ENCODE data around the gene C1QA.

The C1QA gene

DNA sequence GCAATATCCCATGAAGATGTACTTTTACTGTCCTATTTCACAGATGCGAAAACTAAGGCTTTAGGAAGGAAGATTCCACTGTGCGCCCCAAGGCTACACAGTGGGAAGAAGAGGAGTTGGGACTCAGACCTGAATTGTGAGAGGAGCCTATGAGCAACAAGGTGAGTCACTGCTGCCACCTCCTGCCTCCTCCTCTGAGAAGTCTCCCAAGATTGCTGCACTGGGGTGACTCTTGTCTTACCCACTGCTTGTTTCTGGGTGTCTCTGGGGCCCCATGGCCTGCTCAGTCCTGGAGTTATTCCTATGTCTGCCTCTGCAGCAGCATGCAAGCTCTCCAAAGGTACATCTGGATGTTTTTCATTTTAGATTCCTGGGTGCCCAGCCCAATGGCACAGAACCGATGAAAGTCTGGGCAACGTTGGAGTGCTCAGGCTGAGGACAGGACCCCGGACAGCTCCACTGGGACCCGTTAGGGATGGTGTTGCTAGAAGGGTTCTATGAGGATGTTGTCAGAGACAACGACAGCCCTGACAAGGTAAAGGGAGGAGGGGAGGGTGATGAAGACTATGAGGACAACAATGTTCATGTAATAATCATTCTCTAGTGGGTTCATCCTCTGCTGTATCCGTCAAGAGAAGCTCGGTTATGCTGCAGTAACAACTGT, 11.0 kb upstream of the C1QA start:
- H3K27me3 Mint-ChIP-seq = peaks cover 54% of the 10 kb centered on the region
- H3K4me1 Mint-ChIP-seq (ENCODE audit: low read depth) = no peaks in the 10 kb centered on the region
- no peak overlapping the region for H3K4me3 Mint-ChIP-seq

DNA sequence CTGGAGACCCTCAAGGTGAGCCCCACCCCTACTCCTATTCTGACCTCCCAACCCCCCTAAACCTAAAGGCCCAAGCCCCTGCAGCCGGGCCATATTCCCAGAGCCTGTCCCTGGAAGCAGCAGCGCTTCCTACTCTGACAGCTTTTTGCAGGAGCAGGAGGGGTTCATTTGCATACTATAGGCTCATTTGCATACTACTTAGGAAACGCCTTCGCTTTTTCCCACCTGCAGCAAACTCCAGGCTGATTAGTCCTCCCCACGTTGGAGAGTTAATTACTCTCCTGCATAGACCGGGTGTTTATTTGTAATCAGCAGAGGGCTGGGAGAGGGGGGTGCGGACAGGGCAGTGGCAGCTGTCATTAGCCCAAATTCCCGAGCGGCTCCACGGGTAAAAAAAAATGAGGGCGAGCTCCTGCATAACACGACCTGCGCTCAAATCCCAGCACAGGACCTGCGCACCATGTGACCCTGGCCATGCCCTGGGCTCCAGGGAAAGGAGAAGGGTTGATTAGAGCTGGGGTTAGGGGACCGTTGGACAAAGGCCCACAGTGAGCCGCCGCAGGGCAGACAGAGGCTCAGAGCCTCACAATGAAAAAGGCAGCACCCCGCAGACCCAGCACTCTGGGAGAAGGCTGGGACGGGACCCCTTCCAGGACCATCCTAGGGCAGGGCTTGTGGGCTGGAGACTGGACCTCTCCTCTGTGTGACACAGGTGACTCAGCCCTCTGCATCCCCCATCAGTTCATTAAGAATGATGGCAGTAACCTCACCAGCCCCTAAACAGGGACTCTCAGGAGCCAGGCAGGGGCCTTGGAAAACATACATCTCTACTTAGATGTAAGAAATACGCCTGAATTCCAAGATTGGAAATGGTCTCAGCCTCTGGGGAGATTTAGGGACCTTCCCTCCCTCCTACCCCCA, 9.9 kb upstream of the C1QA start:
- H3K4me3 Mint-ChIP-seq = no peak overlapping the region
- no peaks in the 10 kb centered on the region for H3K9me3 Mint-ChIP-seq
- H3K27me3 Mint-ChIP-seq = peaks cover 58% of the 10 kb centered on the region
- H3K36me3 Mint-ChIP-seq (ENCODE audit: low read depth) = no peaks in the 10 kb centered on the region
- no peak overlapping the region for H3K27ac Mint-ChIP-seq
- no peaks in the 10 kb centered on the region for H3K4me1 Mint-ChIP-seq (ENCODE audit: low read depth)

More for the DNA sequence above, 11.0 kb upstream of the C1QA start:
- no peaks in the 10 kb centered on the region for H3K36me3 Mint-ChIP-seq (ENCODE audit: low read depth)
- no peaks in the 10 kb centered on the region for H3K9me3 Mint-ChIP-seq
- H3K27ac Mint-ChIP-seq = no peak overlapping the region

DNA sequence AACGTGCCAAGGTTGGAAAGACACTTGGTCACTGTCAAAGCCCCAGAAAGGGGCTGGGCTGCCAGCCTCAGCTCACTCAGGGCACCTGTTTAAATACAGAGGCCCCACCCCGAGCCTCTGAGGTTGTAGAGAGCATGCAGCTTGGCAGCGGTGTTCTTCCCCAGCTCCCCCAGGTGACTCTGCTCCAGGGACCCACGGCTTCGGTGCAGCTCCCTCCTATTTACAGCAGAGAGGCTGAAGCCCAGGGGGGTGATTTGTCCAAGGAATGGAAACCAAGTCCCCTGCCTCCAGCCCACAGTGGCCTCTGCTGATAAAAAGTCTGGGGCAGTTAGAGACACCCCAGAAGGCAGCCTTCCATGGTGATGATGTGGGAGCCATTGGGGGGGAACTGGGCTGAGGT, 9.1 kb upstream of the C1QA start:
- H3K36me3 Mint-ChIP-seq (ENCODE audit: low read depth) = no peaks in the 10 kb centered on the region
- no peak overlapping the region for H3K27ac Mint-ChIP-seq
- no peak overlapping the region for H3K4me3 Mint-ChIP-seq
- H3K4me1 Mint-ChIP-seq (ENCODE audit: low read depth) = no peaks in the 10 kb centered on the region
- peaks cover 63% of the 10 kb centered on the region for H3K27me3 Mint-ChIP-seq
- H3K9me3 Mint-ChIP-seq = no peaks in the 10 kb centered on the region

DNA sequence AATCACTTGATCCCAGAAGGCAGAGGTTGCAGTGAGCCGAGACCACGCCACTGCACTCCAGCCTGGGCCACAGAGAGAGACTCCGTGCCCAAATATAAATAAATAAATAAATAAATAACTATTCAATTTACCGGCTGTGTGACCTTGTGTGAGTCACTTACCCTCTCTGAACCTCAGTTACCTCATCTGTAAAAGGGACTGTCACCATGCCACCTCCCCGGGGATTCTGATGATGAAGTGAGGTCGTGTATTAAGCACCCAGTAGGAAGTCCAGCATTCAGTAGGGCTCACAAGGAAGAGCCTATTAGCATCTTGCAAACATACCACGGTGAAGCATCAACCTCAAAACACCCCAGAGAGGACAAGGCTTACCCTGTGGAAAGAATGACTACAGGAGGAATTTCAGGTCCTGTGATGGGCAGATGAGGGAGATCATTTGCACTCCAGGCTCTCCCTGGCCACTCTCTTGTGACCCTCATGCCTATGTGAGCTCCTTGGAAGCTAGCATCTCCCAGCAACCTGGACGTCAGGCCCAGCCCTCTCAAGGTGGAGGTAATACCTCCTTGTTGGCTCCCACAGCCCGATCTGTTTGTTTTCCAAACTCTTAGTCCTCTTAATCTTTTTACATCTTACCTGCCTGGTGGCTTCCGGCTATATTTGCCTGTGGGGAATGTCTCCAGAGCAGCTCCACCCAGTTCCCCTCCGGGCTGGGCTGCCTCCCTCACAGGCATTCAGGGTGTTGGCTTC, 7.6 kb upstream of the C1QA start:
- no peaks in the 10 kb centered on the region for H3K9me3 Mint-ChIP-seq

DNA sequence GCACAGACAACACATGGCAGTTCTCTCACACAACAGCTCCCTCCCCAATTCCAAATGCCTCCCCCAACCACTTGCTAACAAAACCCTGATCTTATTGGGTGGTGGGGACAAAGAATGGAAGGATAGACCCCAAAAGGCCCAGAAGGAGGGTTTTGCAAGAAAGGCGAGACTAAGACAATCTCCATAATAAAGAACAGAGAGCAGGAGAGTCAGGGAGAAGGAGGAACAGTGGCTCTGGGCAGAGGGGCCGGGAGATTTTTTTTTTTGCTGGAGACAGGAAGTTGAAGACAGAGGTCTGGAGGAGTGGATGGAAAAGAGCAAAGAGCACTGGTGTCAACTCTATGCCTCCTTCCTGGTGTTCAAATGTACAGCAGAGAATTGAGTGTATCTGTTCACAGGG, 6.5 kb upstream of the C1QA start:
- H3K4me1 Mint-ChIP-seq (ENCODE audit: low read depth) = no peaks in the 10 kb centered on the region
- no peaks in the 10 kb centered on the region for H3K36me3 Mint-ChIP-seq (ENCODE audit: low read depth)
- no peak overlapping the region for H3K27ac Mint-ChIP-seq
- no peaks in the 10 kb centered on the region for H3K9me3 Mint-ChIP-seq
- H3K27me3 Mint-ChIP-seq = peaks cover 58% of the 10 kb centered on the region
- no peak overlapping the region for H3K4me3 Mint-ChIP-seq

More for the DNA sequence above, 7.6 kb upstream of the C1QA start:
- Mint-ChIP-seq H3K4me3 (no peak overlapping the region), H3K36me3 (ENCODE audit: low read depth) (no peaks in the 10 kb centered on the region), H3K4me1 (ENCODE audit: low read depth) (no peaks in the 10 kb centered on the region), H3K27ac (no peak overlapping the region), H3K27me3 (peaks cover 64% of the 10 kb centered on the region)

DNA sequence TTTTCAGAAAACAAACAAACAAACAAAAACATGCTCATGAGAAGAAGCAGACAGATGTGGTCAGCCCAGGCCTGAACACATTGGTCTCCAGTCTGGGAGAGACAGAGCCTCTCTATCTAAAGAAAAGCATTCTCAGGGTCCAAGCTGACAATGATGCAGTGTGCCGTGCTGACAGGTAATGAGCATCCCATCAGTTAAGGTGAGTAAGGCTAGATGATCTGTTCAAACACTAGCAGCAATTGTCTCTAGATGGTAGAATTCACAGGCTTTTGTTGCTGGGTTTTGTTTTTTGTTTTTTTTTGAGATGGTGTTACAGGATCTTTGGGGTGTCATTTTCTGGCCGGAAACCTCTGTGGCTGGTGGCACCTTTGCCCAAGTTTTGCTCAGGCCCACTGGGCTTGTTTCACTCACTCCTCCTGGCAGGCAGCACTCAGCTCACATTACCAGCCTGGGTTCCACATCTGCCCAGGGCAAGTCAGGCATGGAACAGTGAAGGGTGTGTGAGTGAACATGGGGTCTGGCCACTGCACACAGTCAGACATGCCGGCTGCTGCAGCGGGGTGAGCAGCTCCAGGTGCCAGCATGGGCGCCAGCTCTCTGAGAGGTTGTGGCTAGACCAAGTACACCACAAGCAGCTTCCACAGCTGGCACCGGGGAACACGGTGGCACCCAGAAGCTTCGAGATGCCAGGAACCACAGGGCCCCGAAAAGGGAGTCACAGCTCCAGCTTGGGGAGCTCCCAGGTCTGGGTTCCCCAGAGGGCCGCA, 2.5 kb upstream of the C1QA start:
- H3K27ac Mint-ChIP-seq = no peak overlapping the region
- H3K36me3 Mint-ChIP-seq (ENCODE audit: low read depth) = no peaks in the 10 kb centered on the region
- H3K4me1 Mint-ChIP-seq (ENCODE audit: low read depth) = no peaks in the 10 kb centered on the region
- no peaks in the 10 kb centered on the region for H3K9me3 Mint-ChIP-seq
- no peak overlapping the region for H3K4me3 Mint-ChIP-seq
- H3K27me3 Mint-ChIP-seq = peaks cover 31% of the 10 kb centered on the region

DNA sequence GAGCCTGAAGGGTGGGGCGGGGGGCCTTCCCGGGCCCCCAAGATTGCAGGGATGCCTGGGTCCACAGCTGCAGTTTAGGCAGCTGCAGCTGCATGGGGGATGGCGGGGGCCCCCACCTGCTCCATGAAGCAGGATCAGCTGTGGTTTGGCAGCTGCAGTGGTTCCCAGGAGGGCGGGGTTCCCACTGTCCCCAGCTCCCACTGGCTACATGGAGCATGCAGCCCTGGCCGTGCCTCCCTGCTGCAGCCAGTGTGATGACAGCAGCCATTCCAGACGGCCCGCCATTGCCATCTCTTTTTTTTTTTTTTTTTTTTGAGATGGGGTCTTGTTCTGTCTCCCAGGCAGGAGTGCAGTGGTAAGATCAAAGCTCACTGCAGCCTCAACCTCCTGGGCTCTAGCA, 992 bp upstream of the C1QA start:
- H3K36me3 Mint-ChIP-seq (ENCODE audit: low read depth) = no peaks in the 10 kb centered on the region
- H3K27me3 Mint-ChIP-seq = peaks cover 24% of the 10 kb centered on the region
- no peaks in the 10 kb centered on the region for H3K9me3 Mint-ChIP-seq
- no peak overlapping the region for H3K27ac Mint-ChIP-seq
- H3K4me3 Mint-ChIP-seq = no peak overlapping the region
- no peaks in the 10 kb centered on the region for H3K4me1 Mint-ChIP-seq (ENCODE audit: low read depth)

DNA sequence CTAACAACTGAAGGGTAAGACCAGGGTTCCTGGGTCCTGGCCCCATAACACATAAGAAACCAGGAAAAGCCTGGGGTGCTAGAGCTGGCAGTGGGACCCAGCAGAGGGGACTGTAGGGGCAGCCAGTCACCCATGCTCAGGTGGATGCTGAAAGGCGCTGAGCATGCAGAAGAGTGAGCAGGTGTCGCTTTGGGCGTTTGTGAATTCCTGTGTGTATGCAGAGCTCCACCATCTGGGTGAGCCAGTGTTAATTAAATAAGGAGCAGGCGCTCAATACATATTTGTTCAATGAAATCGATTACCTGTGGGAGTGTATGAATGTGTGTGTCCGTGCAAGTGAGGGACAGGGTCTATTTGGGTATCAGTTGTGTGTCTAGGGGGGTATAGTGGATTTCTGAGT, 499 bp downstream of the C1QA start:
- Mint-ChIP-seq H3K27ac (no peak overlapping the region), H3K9me3 (no peaks in the 10 kb centered on the region), H3K27me3 (peaks cover 23% of the 10 kb centered on the region), H3K36me3 (ENCODE audit: low read depth) (no peaks in the 10 kb centered on the region), H3K4me3 (no peak overlapping the region), H3K4me1 (ENCODE audit: low read depth) (no peaks in the 10 kb centered on the region)

DNA sequence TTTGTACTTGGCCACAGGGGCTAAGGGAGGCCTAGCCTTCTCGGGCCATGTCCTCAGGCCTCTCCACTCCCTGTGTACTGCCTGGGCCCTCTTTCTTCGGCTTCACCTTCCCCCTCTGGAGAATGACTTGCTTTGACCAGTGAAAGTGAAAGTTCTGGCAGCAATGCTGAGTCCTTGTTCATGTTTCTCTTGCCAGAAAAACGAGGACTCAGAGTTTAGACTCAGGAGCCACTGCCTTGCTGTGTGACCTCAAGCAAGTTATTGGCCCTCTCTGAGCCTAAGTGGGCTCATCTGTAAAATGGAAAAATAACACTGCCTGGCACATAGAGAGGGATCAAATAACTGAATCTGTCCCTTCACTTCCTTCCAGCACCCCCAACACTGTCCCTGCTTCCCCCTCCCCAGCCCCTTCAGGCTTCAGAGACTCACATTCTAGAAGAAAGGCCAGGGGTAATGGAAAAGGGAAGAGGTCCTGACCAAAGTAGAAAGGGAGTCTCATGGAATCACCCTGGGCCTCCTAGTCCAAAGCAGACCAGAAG, 1.5 kb downstream of the C1QA start:
- H3K27ac Mint-ChIP-seq = no peak overlapping the region

DNA sequence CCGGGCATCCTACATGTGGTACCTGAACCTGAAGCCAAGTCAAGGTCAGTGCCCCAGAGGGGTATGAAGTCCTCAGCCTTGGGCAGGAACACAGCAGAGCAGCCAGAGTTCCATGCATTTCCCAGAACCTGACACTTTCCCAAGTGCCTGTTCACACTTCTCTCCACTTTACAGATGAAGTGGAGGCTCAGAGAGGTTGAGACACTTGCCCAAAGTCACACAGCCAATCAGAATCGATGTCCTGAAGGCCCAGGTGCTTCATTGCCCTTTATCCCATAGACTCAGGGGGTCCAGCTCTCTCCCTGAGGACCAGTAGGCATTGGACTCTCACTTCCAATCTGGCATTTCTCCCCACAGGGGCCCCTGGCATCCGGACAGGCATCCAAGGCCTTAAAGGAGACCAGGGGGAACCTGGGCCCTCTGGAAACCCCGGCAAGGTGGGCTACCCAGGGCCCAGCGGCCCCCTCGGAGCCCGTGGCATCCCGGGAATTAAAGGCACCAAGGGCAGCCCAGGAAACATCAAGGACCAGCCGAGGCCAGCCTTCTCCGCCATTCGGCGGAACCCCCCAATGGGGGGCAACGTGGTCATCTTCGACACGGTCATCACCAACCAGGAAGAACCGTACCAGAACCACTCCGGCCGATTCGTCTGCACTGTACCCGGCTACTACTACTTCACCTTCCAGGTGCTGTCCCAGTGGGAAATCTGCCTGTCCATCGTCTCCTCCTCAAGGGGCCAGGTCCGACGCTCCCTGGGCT, 2.2 kb downstream of the C1QA start:
- Mint-ChIP-seq H3K36me3 (ENCODE audit: low read depth) (no peaks in the 10 kb centered on the region), H3K4me3 (no peak overlapping the region), H3K4me1 (ENCODE audit: low read depth) (no peaks in the 10 kb centered on the region), H3K27me3 (peaks cover 18% of the 10 kb centered on the region), H3K27ac (no peak overlapping the region), H3K9me3 (no peaks in the 10 kb centered on the region)

More for the DNA sequence above, 1.5 kb downstream of the C1QA start:
- Mint-ChIP-seq H3K4me1 (ENCODE audit: low read depth) (no peaks in the 10 kb centered on the region), H3K36me3 (ENCODE audit: low read depth) (no peaks in the 10 kb centered on the region), H3K4me3 (no peak overlapping the region), H3K27me3 (peaks cover 21% of the 10 kb centered on the region), H3K9me3 (no peaks in the 10 kb centered on the region)

DNA sequence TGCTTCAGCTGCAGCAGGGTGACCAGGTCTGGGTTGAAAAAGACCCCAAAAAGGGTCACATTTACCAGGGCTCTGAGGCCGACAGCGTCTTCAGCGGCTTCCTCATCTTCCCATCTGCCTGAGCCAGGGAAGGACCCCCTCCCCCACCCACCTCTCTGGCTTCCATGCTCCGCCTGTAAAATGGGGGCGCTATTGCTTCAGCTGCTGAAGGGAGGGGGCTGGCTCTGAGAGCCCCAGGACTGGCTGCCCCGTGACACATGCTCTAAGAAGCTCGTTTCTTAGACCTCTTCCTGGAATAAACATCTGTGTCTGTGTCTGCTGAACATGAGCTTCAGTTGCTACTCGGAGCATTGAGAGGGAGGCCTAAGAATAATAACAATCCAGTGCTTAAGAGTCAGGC, 2.9 kb downstream of the C1QA start:
- H3K4me3 Mint-ChIP-seq = no peak overlapping the region
- no peaks in the 10 kb centered on the region for H3K4me1 Mint-ChIP-seq (ENCODE audit: low read depth)
- peaks cover 17% of the 10 kb centered on the region for H3K27me3 Mint-ChIP-seq
- no peaks in the 10 kb centered on the region for H3K9me3 Mint-ChIP-seq
- no peak overlapping the region for H3K27ac Mint-ChIP-seq
- no peaks in the 10 kb centered on the region for H3K36me3 Mint-ChIP-seq (ENCODE audit: low read depth)

DNA sequence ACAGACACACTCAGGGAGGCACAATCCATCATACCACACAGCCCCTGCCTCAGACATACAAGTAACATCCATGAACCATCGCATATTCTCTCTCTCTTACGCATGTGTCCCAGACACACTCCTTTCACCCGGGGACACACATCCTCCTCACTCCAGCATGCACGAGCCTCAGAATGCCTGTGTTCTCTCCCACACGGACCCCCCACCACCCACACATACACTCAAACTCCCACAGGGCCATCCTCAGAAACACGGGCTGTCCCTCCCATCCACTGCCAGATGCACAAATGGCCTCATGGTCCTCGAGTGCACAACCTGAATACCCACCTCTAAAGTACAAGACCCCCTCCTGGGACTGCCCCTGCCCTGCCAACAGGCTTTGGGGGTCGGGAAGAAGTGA, 4.8 kb downstream of the C1QA start:
- Mint-ChIP-seq H3K9me3 (no peaks in the 10 kb centered on the region), H3K36me3 (ENCODE audit: low read depth) (no peaks in the 10 kb centered on the region), H3K4me3 (no peak overlapping the region), H3K4me1 (ENCODE audit: low read depth) (no peaks in the 10 kb centered on the region), H3K27me3 (peaks cover 17% of the 10 kb centered on the region), H3K27ac (no peak overlapping the region)

DNA sequence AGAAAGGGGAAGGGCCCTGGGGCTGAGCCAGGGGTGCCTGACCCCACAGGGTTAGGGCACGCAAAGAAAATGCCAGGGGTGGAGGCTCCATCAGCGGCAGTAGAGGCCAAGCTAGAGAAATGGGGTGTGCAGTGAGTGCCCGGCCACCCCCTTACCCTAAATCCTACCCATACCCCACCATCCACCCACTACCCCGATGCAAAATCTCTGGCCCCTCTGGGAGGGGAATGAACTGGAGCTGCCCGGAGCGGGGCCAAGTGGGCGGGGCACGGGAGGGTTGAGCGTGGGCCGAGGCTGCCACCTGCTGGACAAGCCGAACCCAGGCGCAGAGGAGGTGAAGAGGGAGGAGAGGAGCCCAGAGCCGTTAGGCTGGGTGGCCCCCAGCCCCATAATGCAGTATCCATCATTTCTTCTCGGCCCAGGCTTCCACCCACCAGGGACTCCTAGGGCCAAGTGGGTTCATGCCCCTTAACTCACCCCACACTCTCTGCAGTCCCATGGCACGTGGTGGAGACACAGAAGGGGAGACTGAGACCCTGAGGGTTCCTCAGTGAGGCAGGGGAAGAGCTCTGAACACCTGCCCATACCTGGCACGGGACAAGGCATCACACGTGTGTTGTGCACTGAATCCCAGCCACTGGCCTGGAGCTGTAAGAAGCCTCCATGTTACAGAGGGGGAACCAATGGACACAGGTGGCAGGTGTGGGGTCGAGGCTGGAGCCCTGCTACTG, 5.6 kb downstream of the C1QA start:
- H3K36me3 Mint-ChIP-seq (ENCODE audit: low read depth) = no peaks in the 10 kb centered on the region
- peaks cover 16% of the 10 kb centered on the region for H3K27me3 Mint-ChIP-seq
- no peaks in the 10 kb centered on the region for H3K4me1 Mint-ChIP-seq (ENCODE audit: low read depth)
- no peak overlapping the region for H3K4me3 Mint-ChIP-seq
- H3K27ac Mint-ChIP-seq = no peak overlapping the region
- H3K9me3 Mint-ChIP-seq = no peaks in the 10 kb centered on the region
